HFFc6 (cell line): ENCODE results near the gene OR2T33. TPM values are rescaled to one million over a fixed set of nuclear protein-coding genes. Genes with fewer than 3 reads are reported as not detected.
"Not testable (repeated sequence)": the region's sequence is repeated elsewhere in the genome, so short reads cannot be mapped to it uniquely, and the experiment has no call there.

Source experiments
- DNase-seq: peaks from one replicate; pipeline ENCODE4 v3.0.0-alpha.2; 2018
- H3K27ac Mint-ChIP-seq: 2 replicates; pipeline ENCODE4 v1.8.0; 2020; ENCODE audit warnings: mild to moderate bottlenecking, mixed read lengths
- H3K27me3 Mint-ChIP-seq: 2 replicates; pipeline ENCODE4 v1.8.0; 2021; ENCODE audit warnings: mild to moderate bottlenecking, moderate library complexity, mixed read lengths; ENCODE audit not compliant: insufficient read depth
- H3K36me3 Mint-ChIP-seq: 2 replicates; pipeline ENCODE4 v1.8.0; 2021; ENCODE audit warnings: low read depth, mixed read lengths
- H3K4me1 Mint-ChIP-seq: 2 replicates; pipeline ENCODE4 v1.8.0; 2020; ENCODE audit warnings: low read depth, mixed read lengths
- H3K4me3 Mint-ChIP-seq: 2 replicates; pipeline ENCODE4 v1.8.0; 2020; ENCODE audit warnings: mild to moderate bottlenecking, moderate library complexity, mixed read lengths
- H3K9me3 Mint-ChIP-seq: 2 replicates; pipeline ENCODE4 v1.8.0; 2020; ENCODE audit warnings: mild to moderate bottlenecking, mixed read lengths
- CTCF ChIP-seq: fragments of 200-600 bp; sonication (generic); IDR thresholded peaks from 2 replicates; pipeline ENCODE4 v1.5.0; 2021; ENCODE audit warnings: antibody characterized with exemption, mild to moderate bottlenecking
- total RNA-seq, 6 experiments: library from RNA; stranded (reverse); fragmentation: NEBNext Ultra II Directional; extraction: Animal tissue kit (Norgen Biotek cat#: 25700); gene quantifications; 2 replicates in 1 of 6; 3 replicates in 5 of 6; pipeline ENCODE4 v1.2.3, GENCODE V29; 2021

Gene OR2T33
- total RNA-seq, 6 experiments from 2014 or later: 0.16 TPM; not detected in 5

- no peak for TF ChIP-seq CTCF
- peaks cover 2% of the 10 kb centered on the region; the same call in 1 of the 2 replicates for H3K27me3 Mint-ChIP-seq
Observed at GRCh38 chr1:248303324-248303723, 25.5 kb upstream of the OR2T33 start, which contains the start of gene OR2T12. OR2T12 (minus strand) TSS chr1:248303424; CDS start chr1:248295578, 7,846 bp downstream.

GRCh38 chr1:248288391-248288790 is 10.6 kb upstream of the OR2T33 start:
- TF ChIP-seq CTCF: no peak
- H3K4me1 Mint-ChIP-seq: no peaks in the 10 kb centered on the region
- no peaks in the 10 kb centered on the region for H3K36me3 Mint-ChIP-seq
- H3K4me3 Mint-ChIP-seq: no peak overlapping the region
- no peaks in the 10 kb centered on the region for H3K27me3 Mint-ChIP-seq
- peaks cover 41% of the 10 kb centered on the region for H3K9me3 Mint-ChIP-seq
- H3K27ac Mint-ChIP-seq: no peak overlapping the region
- DNase-seq: no peak

More at GRCh38 chr1:248303324-248303723, 25.5 kb upstream of the OR2T33 start, which contains the start of gene OR2T12:
- no peak for DNase-seq
- Mint-ChIP-seq H3K36me3 (no peaks in the 10 kb centered on the region), H3K27ac (no peak within 1 kb of the TSS), H3K9me3 (peaks cover 24% of the 10 kb centered on the region), H3K4me3 (no peak within 1 kb of the TSS), H3K4me1 (no peaks in the 10 kb centered on the region)

- H3K4me1 Mint-ChIP-seq, H3K27me3 Mint-ChIP-seq, H3K4me3 Mint-ChIP-seq, H3K27ac Mint-ChIP-seq, DNase-seq, H3K36me3 Mint-ChIP-seq: not testable (repeated sequence)
- peaks cover 50% of the 10 kb centered on the region for H3K9me3 Mint-ChIP-seq
Observed at GRCh38 chr1:248273225-248273624, 4.6 kb downstream of the OR2T33 start.

- Mint-ChIP-seq H3K4me1 (no peaks in the 10 kb centered on the region), H3K36me3 (no peaks in the 10 kb centered on the region), H3K4me3 (no peak overlapping the region), H3K9me3 (peaks cover 51% of the 10 kb centered on the region), H3K27me3 (no peaks in the 10 kb centered on the region; the same call in 1 of the 2 replicates), H3K27ac (no peak overlapping the region)
- no peak for TF ChIP-seq CTCF
- DNase-seq: no peak
Observed at GRCh38 chr1:248268178-248268577, 9.6 kb downstream of the OR2T33 start.

DNA sequence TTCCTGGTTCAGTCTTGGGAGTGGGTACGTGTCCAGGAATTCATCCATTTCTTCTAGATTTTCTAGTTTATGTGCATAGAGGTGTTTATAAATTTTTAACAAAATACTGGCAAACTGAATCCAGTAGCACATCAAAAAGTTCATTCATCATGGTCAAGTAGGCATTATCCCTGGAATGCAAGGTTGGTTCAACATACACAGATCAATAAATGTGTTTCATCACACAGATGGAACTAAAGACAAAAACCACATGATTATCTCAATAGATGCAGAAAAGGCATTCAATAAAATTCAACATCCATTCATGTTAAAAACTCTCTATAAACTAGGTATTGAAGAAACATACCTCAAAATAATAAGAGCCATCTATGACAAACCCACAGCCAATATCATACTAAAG is 18.5 kb downstream of the OR2T33 start:
- H3K27ac Mint-ChIP-seq, H3K36me3 Mint-ChIP-seq, DNase-seq, H3K4me1 Mint-ChIP-seq, H3K27me3 Mint-ChIP-seq, H3K4me3 Mint-ChIP-seq: not testable (repeated sequence)
- H3K9me3 Mint-ChIP-seq: peaks cover 33% of the 10 kb centered on the region

- no peaks in the 10 kb centered on the region for H3K4me1 Mint-ChIP-seq
- no peak overlapping the region for H3K27ac Mint-ChIP-seq
- peak; percentile 80 for TF ChIP-seq CTCF
- DNase-seq: peak; percentile 5
- no peaks in the 10 kb centered on the region for H3K36me3 Mint-ChIP-seq
- H3K4me3 Mint-ChIP-seq: peak overlapping the region; percentile 53
- peaks cover 10% of the 10 kb centered on the region for H3K9me3 Mint-ChIP-seq
- H3K27me3 Mint-ChIP-seq: peaks cover 2% of the 10 kb centered on the region
Observed at GRCh38 chr1:248243204-248243603, 34.6 kb downstream of the OR2T33 start.

- H3K9me3 Mint-ChIP-seq: peaks cover 23% of the 10 kb centered on the region
- H3K36me3 Mint-ChIP-seq: no peaks in the 10 kb centered on the region
Observed at GRCh38 chr1:248239478-248239877, 38.3 kb downstream of the OR2T33 start.

More at GRCh38 chr1:248239478-248239877, 38.3 kb downstream of the OR2T33 start:
- Mint-ChIP-seq H3K4me1 (no peaks in the 10 kb centered on the region), H3K27me3 (peaks cover 2% of the 10 kb centered on the region), H3K27ac (no peak overlapping the region), H3K4me3 (no peak overlapping the region)
- TF ChIP-seq CTCF: no peak
- no peak for DNase-seq
